Pancreas (tissue), 10 donors: Measurements from ENCODE around the gene PPP1R1C. TPM values are rescaled to one million over a fixed set of nuclear protein-coding genes. Genes with fewer than 3 reads are reported as not detected.

Experiments
- ATAC-seq, 4 donors: fragments of 200-7000 bp; cut with Tn5 transposase; one replicate each; pipeline versions ENCODE4 v1.8.0 to v1.9.1; 2020; ENCODE audit warnings: mild to moderate bottlenecking in 4 of 4, moderate library complexity in 4 of 4
- DNase-seq, 6 donors: peaks; one replicate each; pipeline ENCODE4 v3.0.0-alpha.2; 2020
- FAIRE-seq: peaks from 2 replicates; lab custom pipeline; 2012; peaks lifted over from hg19 to GRCh38; lab: Jason Lieb, UNC
- H3K27ac ChIP-seq, 4 donors: fragments of 200-600 bp; sonication (generic); 1 replicate in 3 of 4; 2 replicates in 1 of 4; pipeline versions ENCODE4 v1.5.0 to v1.8.0; 2020
- H3K27me3 ChIP-seq, 4 donors: fragments of 200-600 bp; one replicate each; pipeline ENCODE4 v1.8.0; 2021
- H3K36me3 ChIP-seq, 3 donors: fragments of 200-600 bp; sonication (generic) in 1 of 3; one replicate each; pipeline versions ENCODE4 v1.5.0 to v1.8.0; 2020 to 2021
- H3K4me1 ChIP-seq, 3 donors: fragments of 200-600 bp; one replicate each; pipeline ENCODE4 v1.8.0; 2021
- H3K4me3 ChIP-seq, 4 donors: fragments of 200-600 bp; sonication (generic) in 2 of 4; one replicate each; pipeline versions ENCODE4 v1.5.0 to v1.8.0; 2020 to 2021
- H3K9me3 ChIP-seq, 4 donors: fragments of 200-600 bp; one replicate each; pipeline ENCODE4 v1.8.0; 2021
- WGBS, 2 donors: extraction: QIAGEN DNeasy Blood & Tissue Kit; methylation state at CpG; one replicate each; pipeline ENCODE4 v1.1.7; 2013; 5-methylcytosine and 5-hydroxymethylcytosine counted together
- intact Hi-C, 3 donors: fragments of 100-400 bp; cut with DNase I; formaldehyde crosslinking; loops; one replicate each; pipeline versions ENCODE4 v1.11.1 to v1.14.2; 2022
- polyA plus RNA-seq, 2 donors: library from polyadenylated mRNA; stranded (reverse); fragments of 200-250 nt; gene quantifications; one replicate each; pipeline ENCODE4 v1.2.3, GENCODE V29; 2013
- total RNA-seq, 6 donors: library from RNA; stranded (reverse); fragmentation: NEBNext Ultra II Directional in 4 of 6; extraction: Animal tissue kit (Norgen Biotek cat#: 25700) in 4 of 6; gene quantifications; one replicate each; pipeline versions ENCODE4 v1.2.1 to v1.2.4, GENCODE V29; 2021 to 2023
- TF ChIP-seq, protein P1 (sequence below), 4 donors: fragments of 200-600 bp; sonication (generic) in 3 of 4; IDR thresholded peaks; one replicate each; pipeline versions ENCODE4 v1.5.0 to v1.8.0; 2021; ENCODE audit warnings: antibody characterized with exemption in 4 of 4
- donor health status: healthy with polysubstance abuse.
- donor health status: DM: no; HTN: no; CAD: no; lungs with moderate emphysema.
- donor health status: DM: no; HTN: no; CAD: no.
- donor health status: control.
- donor health status: control.
- donor health status: Bipolar disorder and iron deficiency.
- donor health status: DM: yes; HTN: yes; CAD: no.
- donor health status: DM: no; HTN: no; CAD: no.
- donor health status: DM: no; HTN: no; CAD: no.
- donor health status: DM: yes; HTN: yes; CAD: no.

The PPP1R1C gene
- total and polyA plus RNA-seq, 8 donors = 0.20 to 2.4 (median 0.73) TPM

DNA sequence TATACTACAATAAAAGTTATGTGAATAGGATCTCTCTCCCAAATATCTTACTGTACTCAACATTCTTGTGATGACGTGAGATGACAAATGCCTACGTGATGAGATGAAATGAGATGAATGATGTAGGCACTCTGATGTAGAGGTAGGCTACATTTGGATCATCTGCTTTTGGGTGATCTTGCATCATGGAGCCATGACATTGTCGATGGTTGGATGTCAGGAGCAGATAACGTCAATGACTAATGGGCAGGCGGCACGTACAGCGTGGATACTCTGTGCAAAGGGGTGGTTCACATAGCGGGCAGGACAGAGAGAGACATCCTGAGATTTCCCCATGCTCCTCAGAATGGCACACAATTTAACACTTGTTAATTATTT is 40.8 kb upstream of the PPP1R1C start:
- Histone ChIP-seq H3K36me3 (no peaks in the 10 kb centered on the region), H3K4me1 (no peaks in the 10 kb centered on the region), H3K4me3 (no peak overlapping the region), H3K27ac (no peak overlapping the region), H3K9me3 (no peaks in the 10 kb centered on the region), H3K27me3 (no peaks in the 10 kb centered on the region)
- TF ChIP-seq, protein P1, sequence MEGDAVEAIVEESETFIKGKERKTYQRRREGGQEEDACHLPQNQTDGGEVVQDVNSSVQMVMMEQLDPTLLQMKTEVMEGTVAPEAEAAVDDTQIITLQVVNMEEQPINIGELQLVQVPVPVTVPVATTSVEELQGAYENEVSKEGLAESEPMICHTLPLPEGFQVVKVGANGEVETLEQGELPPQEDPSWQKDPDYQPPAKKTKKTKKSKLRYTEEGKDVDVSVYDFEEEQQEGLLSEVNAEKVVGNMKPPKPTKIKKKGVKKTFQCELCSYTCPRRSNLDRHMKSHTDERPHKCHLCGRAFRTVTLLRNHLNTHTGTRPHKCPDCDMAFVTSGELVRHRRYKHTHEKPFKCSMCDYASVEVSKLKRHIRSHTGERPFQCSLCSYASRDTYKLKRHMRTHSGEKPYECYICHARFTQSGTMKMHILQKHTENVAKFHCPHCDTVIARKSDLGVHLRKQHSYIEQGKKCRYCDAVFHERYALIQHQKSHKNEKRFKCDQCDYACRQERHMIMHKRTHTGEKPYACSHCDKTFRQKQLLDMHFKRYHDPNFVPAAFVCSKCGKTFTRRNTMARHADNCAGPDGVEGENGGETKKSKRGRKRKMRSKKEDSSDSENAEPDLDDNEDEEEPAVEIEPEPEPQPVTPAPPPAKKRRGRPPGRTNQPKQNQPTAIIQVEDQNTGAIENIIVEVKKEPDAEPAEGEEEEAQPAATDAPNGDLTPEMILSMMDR (IDR thresholded peaks at IDR 0.05) = no peak
- no peak for FAIRE-seq
- no peak for DNase-seq
- intact Hi-C loops = no loop called here
- 95 to 96% methylated on average over 8 of the region's 8 CpGs for WGBS, 2 donors
- no peak for ATAC-seq

DNA sequence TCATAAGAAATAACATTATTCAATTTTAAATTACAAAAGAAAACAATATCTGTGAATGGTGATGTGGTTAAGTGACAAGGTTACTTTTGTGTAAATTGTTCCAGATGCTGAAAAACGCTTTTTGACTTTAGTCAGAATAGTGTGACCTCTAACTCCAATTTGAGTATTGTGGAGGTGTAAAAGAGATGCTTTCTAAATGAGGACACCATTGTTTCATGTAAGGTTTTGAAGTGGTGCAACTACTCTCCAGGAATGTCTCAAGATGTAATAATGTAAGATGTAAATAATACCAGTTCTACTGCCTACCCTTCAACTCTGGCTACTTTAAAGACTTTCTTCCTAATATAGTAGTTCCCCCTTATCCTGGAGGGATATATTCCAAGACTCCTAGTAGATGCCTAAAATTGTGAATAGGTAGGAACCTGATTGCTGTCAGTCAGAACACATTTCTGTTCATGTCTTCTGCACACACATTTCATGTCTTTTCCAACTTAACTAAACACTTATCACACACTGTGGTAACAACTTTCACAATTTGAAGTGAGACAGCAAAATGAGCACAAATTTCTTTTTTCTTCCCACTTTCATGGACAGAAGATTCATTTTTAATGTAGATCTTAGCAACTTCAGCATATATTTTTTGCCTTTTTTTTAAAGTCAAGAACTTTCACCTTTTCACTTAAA is 39.1 kb upstream of the PPP1R1C start:
- Histone ChIP-seq H3K4me3 (no peak overlapping the region), H3K9me3 (no peaks in the 10 kb centered on the region), H3K36me3 (no peaks in the 10 kb centered on the region), H3K4me1 (no peaks in the 10 kb centered on the region), H3K27me3 (no peaks in the 10 kb centered on the region), H3K27ac (no peak overlapping the region)
- no peak for ATAC-seq
- intact Hi-C loops = no loop called here
- TF ChIP-seq, protein P1 (IDR thresholded peaks at IDR 0.05) = no peak
- FAIRE-seq = no peak
- no peak for DNase-seq
- WGBS, 2 donors = 70 to 89% methylated on average over 1 of the region's 1 CpG

DNA sequence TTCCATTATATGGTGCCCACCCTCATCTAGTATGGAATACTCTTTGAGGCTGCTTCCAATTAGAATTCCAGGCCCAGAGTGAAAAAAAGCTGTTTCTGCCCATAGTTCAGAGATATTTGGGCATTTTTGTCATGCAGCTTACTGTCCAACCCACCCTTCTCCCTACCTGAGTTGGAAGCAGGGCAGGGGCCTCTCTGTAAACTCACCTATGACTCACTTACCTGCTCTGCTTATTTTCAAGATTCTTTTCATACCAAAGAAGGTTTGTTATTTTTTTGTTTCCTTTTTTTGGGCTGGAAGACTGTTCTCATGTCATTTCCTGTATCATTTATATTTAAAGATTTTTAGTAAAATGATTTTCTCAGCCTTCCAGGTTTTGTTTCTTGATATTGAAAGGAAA is 38.4 kb upstream of the PPP1R1C start:
- FAIRE-seq (no peak), ATAC-seq (peak in 2 of 4 donors; percentile 34 to 48), DNase-seq (no peak)
- Histone ChIP-seq H3K9me3 (no peaks in the 10 kb centered on the region), H3K27me3 (no peaks in the 10 kb centered on the region), H3K4me1 (no peaks in the 10 kb centered on the region), H3K27ac (no peak overlapping the region), H3K4me3 (no peak overlapping the region), H3K36me3 (no peaks in the 10 kb centered on the region)
- intact Hi-C loops = no loop called here
- TF ChIP-seq, protein P1 (IDR thresholded peaks at IDR 0.05) = no peak

DNA sequence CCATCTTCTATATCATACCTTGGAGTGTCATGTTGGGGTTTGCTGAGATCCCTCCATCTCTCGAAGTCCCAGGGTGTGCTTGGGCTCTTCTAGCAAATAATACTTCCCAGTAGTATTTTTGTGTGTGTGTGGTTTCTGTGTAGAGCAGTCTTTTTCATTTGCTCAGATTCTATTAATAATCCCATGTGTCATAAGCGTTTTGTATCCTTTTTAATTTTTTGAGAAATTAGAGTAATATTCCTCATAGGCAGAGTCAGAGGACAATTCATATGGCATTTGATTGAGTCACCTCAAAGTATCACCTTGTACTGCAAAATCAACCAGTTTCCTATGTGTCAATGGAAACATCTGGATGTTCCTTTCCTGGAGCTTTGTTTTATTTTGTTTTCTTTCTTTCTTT is 37.4 kb upstream of the PPP1R1C start:
- WGBS, 2 donors = 84 to 89% methylated on average over 2 of the region's 2 CpGs
- DNase-seq (no peak), FAIRE-seq (no peak)

DNA sequence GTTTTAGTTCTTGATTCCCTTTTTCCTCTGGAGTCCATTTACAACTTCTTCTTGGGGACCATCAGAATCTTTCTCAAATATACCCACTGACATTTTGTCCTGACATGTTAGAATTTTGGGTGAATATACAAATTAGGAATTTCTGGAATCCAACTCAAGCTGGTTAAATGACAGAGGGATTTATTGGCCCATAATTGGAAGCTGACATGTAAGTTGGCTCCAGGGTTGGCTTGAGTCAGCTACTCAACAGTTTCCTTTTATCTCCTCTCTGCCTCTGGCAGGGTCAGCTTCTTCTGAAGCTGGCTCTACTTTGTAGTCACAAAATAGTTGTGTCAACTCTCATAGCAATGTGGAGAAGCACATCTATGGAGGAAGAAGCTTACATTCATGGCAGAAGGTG is 36.6 kb upstream of the PPP1R1C start:
- H3K27ac ChIP-seq = no peak overlapping the region
- H3K27me3 ChIP-seq = no peaks in the 10 kb centered on the region
- H3K36me3 ChIP-seq = no peaks in the 10 kb centered on the region
- intact Hi-C loops = no loop called here
- H3K9me3 ChIP-seq = no peaks in the 10 kb centered on the region
- TF ChIP-seq, protein P1 (IDR thresholded peaks at IDR 0.05) = no peak
- no peak for ATAC-seq
- H3K4me3 ChIP-seq = no peak overlapping the region
- H3K4me1 ChIP-seq = peaks cover 0 to 4% (median 0%) of the 10 kb centered on the region in 3 donors
- FAIRE-seq = no peak
- no peak for DNase-seq

More for the DNA sequence above, 37.4 kb upstream of the PPP1R1C start:
- Histone ChIP-seq H3K9me3 (no peaks in the 10 kb centered on the region), H3K4me3 (no peak overlapping the region), H3K36me3 (no peaks in the 10 kb centered on the region), H3K27ac (no peak overlapping the region), H3K27me3 (no peaks in the 10 kb centered on the region), H3K4me1 (no peaks in the 10 kb centered on the region)
- no peak for ATAC-seq
- TF ChIP-seq, protein P1 (IDR thresholded peaks at IDR 0.05) = no peak
- intact Hi-C loops = no loop called here
